Peyer's patch (tissue), 4 donors: ENCODE results near the gene RPS15.

Experiments
- POLR2A ChIP-seq, 2 donors: fragments of 450-650 bp; IDR thresholded peaks; one replicate each; pipeline ENCODE4 v1.5.1; 2017; ENCODE audit warnings: antibody characterized with exemption in 2 of 2, mild to moderate bottlenecking in 2 of 2, moderate library complexity in 2 of 2
- TF ChIP-seq, protein P1 (sequence below), 6 experiments: fragments of 450-650 bp in 4 of 6; fragments of 200-600 bp in 2 of 6; sonication (generic) in 1 of 6; IDR thresholded peaks; one replicate each; pipeline ENCODE4 v1.5.1; 2017 to 2019; ENCODE audit warnings: antibody characterized with exemption in 6 of 6, mild to moderate bottlenecking in 3 of 6, moderate library complexity in 1 of 6

DNA sequence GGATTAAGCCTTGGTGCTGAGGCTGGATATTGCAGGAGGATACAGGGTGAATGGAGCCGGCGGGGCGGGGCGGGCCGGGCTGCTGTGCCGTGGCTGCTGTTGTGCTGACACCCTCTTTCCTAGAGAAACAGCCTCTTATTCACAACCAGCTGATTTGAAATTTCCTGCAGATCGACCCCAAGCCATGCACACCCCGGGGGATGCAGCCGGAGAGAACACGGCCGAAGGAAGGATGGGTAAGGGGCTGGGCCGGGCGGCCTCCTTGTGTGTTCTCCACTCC, 19.8 kb upstream of the RPS15 start:
- no peak for TF ChIP-seq POLR2A (IDR thresholded peaks at IDR 0.05)
- TF ChIP-seq, protein P1, sequence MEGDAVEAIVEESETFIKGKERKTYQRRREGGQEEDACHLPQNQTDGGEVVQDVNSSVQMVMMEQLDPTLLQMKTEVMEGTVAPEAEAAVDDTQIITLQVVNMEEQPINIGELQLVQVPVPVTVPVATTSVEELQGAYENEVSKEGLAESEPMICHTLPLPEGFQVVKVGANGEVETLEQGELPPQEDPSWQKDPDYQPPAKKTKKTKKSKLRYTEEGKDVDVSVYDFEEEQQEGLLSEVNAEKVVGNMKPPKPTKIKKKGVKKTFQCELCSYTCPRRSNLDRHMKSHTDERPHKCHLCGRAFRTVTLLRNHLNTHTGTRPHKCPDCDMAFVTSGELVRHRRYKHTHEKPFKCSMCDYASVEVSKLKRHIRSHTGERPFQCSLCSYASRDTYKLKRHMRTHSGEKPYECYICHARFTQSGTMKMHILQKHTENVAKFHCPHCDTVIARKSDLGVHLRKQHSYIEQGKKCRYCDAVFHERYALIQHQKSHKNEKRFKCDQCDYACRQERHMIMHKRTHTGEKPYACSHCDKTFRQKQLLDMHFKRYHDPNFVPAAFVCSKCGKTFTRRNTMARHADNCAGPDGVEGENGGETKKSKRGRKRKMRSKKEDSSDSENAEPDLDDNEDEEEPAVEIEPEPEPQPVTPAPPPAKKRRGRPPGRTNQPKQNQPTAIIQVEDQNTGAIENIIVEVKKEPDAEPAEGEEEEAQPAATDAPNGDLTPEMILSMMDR (IDR thresholded peaks at IDR 0.05): no peak
